Neural crest cell (in vitro differentiated cells): ENCODE measurements around the gene SLC17A7. TPM values are rescaled to one million over a fixed set of nuclear protein-coding genes. Genes with fewer than 3 reads are reported as not detected.
A peak's percentile ranks its signal among the peaks of the same experiment; 100 is the strongest.

ENCODE experiments used
- DNase-seq: peaks from one replicate; pipeline ENCODE4 v3.0.0; 2021; ENCODE audit warnings: low read depth, mixed read lengths, low spot score
- H3K27ac Mint-ChIP-seq: one replicate; pipeline ENCODE4 v1.8.0; 2021; ENCODE audit warnings: mild to moderate bottlenecking, mixed read lengths; ENCODE audit not compliant: unreplicated experiment
- H3K27me3 Mint-ChIP-seq: 2 replicates; pipeline ENCODE4 v1.8.0; 2021; ENCODE audit warnings: low read depth, mild to moderate bottlenecking, mixed read lengths
- H3K36me3 Mint-ChIP-seq: 2 replicates; pipeline ENCODE4 v1.8.0; 2021; ENCODE audit warnings: low read depth, mild to moderate bottlenecking, mixed read lengths
- H3K4me1 Mint-ChIP-seq: 2 replicates; pipeline ENCODE4 v1.8.0; 2021; ENCODE audit warnings: mixed read lengths
- H3K4me3 Mint-ChIP-seq: one replicate; pipeline ENCODE4 v1.8.0; 2021; ENCODE audit warnings: mild to moderate bottlenecking, mixed read lengths
- H3K9me3 Mint-ChIP-seq: 2 replicates; pipeline ENCODE4 v1.8.0; 2021; ENCODE audit warnings: mixed read lengths
- total RNA-seq: library from RNA; stranded (reverse); gene quantifications from 2 replicates; pipeline ENCODE4 v1.2.1, GENCODE V29; 2021
- TF ChIP-seq, protein P1 (sequence below): fragments of 200-600 bp; sonication (generic); conservative IDR thresholded peaks from 2 replicates; pipeline ENCODE4 v1.5.0; 2021; ENCODE audit warnings: antibody characterized with exemption, mild to moderate bottlenecking

The SLC17A7 gene
- total RNA-seq, 1 donor from 2014 or later = 0.23 TPM

DNA sequence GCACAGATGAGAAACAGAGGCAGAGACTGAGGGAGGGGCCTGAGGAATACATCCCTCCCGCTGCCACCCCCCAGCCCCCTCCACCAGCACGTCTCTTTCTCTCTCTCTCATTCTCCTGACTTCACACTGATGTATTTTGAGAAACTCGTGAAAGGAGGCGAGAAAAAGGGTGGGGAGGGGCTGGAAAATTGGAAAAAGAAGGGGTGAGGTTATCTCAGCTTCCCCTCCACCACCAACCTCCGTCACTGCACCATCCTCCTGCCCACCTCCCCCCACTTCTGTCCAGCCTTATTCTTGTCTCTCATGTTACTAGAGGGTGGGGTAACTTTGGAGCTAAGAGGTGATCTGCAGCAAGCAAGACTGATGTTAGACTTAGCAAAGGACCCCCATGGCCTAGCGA is 1.5 kb downstream of the SLC17A7 start:
- peaks cover 92% of the 10 kb centered on the region for H3K27me3 Mint-ChIP-seq
- no peaks in the 10 kb centered on the region for H3K9me3 Mint-ChIP-seq
- H3K27ac Mint-ChIP-seq = no peak overlapping the region
- peaks cover 19% of the 10 kb centered on the region for H3K4me1 Mint-ChIP-seq
- no peaks in the 10 kb centered on the region for H3K36me3 Mint-ChIP-seq
- no peak for DNase-seq
- H3K4me3 Mint-ChIP-seq = peak overlapping the region; percentile 56
- TF ChIP-seq, protein P1, sequence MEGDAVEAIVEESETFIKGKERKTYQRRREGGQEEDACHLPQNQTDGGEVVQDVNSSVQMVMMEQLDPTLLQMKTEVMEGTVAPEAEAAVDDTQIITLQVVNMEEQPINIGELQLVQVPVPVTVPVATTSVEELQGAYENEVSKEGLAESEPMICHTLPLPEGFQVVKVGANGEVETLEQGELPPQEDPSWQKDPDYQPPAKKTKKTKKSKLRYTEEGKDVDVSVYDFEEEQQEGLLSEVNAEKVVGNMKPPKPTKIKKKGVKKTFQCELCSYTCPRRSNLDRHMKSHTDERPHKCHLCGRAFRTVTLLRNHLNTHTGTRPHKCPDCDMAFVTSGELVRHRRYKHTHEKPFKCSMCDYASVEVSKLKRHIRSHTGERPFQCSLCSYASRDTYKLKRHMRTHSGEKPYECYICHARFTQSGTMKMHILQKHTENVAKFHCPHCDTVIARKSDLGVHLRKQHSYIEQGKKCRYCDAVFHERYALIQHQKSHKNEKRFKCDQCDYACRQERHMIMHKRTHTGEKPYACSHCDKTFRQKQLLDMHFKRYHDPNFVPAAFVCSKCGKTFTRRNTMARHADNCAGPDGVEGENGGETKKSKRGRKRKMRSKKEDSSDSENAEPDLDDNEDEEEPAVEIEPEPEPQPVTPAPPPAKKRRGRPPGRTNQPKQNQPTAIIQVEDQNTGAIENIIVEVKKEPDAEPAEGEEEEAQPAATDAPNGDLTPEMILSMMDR = no peak

DNA sequence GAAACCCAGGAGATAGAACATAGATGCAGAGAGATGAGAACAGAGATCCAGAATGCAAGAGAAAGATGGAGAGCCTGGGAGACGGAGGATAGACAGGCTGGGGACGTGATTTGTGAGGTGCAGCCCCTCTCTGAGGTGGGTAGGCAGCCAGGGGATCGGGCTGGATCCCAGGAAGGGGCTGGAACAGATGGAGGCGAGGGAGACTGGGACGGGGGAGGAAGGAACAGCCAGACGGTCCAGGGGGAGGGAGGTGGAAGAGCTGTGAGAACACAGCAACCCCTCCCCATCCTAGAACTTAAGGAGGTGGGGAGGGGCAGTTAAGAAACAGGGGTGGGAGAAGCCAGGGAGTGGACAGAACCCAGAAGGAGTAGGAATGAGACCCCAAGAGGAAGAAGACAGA is 3.1 kb downstream of the SLC17A7 start:
- Mint-ChIP-seq H3K27ac (no peak overlapping the region), H3K36me3 (no peaks in the 10 kb centered on the region), H3K4me3 (peak overlapping the region; percentile 31), H3K4me1 (peaks cover 19% of the 10 kb centered on the region), H3K27me3 (peaks cover 98% of the 10 kb centered on the region), H3K9me3 (no peaks in the 10 kb centered on the region)
- no peak for DNase-seq
- TF ChIP-seq, protein P1 = no peak

DNA sequence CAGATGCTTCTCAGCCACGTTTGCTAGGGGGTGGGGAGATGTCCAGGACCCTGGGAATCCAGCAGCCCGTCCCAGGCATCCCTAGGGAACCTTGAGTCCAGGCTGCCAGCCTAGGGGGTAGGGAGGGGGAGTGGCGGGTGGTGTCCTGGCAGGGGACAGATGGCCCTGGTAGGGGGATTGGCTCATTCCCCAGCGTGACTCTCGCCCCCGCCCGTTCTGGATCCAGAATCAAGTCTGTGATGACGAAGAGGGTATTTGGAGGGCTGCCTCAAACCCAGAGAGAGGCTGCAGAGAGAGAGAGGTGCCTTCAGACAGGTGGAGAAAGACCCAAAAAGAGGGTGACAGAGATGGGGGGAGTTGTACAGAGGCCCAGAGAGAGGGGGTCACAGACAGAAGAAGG is 4.1 kb downstream of the SLC17A7 start:
- DNase-seq = no peak
- Mint-ChIP-seq H3K4me3 (no peak overlapping the region), H3K4me1 (peaks cover 15% of the 10 kb centered on the region), H3K36me3 (no peaks in the 10 kb centered on the region), H3K9me3 (no peaks in the 10 kb centered on the region), H3K27ac (no peak overlapping the region), H3K27me3 (peaks cover 98% of the 10 kb centered on the region)
- TF ChIP-seq, protein P1 = no peak

DNA sequence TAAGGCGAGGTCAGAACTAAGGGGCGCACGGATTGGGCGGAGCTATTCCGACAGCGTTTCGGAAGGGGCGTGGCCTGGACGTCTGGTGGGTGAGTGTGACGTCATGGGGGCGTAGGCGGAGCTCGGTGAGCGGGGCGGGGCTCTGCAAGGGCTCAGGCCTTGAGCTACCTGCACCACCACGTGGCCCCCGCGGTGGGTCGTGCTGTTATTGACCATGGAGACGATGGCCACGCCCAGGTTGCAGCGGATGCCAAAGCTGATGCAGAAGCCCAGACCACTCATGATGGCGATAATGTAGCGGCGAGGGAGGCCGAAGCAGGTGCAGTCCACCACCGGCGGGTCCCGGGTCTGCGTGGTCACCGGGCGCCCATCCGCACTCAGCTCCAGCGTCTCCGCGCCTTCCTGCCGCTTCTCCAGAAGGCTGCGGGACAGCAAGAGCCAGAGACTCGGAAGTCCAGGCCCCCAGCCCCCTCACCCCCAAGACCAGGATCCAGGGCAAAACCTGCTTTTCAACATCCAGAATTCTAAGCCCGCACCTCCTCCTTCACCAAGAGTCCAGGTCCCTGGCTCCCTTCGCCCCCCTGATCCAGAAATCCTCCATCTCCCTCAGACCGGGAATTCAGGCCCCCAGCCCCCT is 4.8 kb downstream of the SLC17A7 start:
- TF ChIP-seq, protein P1 = no peak
- no peak for DNase-seq
- Mint-ChIP-seq H3K4me3 (no peak overlapping the region), H3K36me3 (no peaks in the 10 kb centered on the region), H3K9me3 (no peaks in the 10 kb centered on the region), H3K27ac (no peak overlapping the region), H3K4me1 (peaks cover 8% of the 10 kb centered on the region), H3K27me3 (peaks cover 98% of the 10 kb centered on the region)

DNA sequence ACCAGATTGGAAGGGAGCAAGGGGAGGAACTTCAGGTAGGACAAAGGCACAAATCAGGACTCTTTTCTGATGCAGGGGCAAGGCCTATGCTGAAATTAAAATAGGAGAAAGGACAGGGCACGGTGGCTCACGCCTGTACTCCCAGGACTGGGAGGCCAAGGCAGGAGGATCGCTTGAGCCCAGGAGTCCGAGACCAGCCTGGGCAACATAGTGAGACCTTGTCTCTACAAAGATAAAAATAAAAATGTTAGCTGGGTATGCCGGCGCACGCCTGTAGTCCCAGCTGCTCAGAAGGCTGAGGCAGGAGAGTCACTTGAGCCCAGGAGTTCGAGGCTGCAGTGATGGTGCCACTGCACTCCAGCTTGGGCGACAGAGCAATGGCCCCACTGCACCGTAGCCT is 5.7 kb downstream of the SLC17A7 start:
- peaks cover 100% of the 10 kb centered on the region for H3K27me3 Mint-ChIP-seq
- TF ChIP-seq, protein P1 = no peak
- no peak overlapping the region for H3K27ac Mint-ChIP-seq
- DNase-seq = no peak
- H3K9me3 Mint-ChIP-seq = no peaks in the 10 kb centered on the region
- H3K4me1 Mint-ChIP-seq = peaks cover 3% of the 10 kb centered on the region
- H3K4me3 Mint-ChIP-seq = peak overlapping the region; percentile 0
- H3K36me3 Mint-ChIP-seq = no peaks in the 10 kb centered on the region
